WTC11 (cell line): Measurements from ENCODE around the gene TLR5.

Source experiments
- CBFB ChIP-seq: sonication (generic); formaldehyde crosslinking; IDR thresholded peaks from 2 replicates; pipeline ENCODE4 v1.8.1; 2022; ENCODE audit warnings: mild to moderate bottlenecking, low read depth, missing genetic modification reagents
- CREB1 ChIP-seq: sonication (generic); formaldehyde crosslinking; IDR thresholded peaks from 2 replicates; pipeline ENCODE4 v1.8.0; 2023; ENCODE audit warnings: mild to moderate bottlenecking, missing genetic modification reagents
- FOXP1 ChIP-seq: sonication (generic); formaldehyde crosslinking; IDR thresholded peaks from 2 replicates; pipeline ENCODE4 v1.8.0; 2022; ENCODE audit warnings: missing genetic modification reagents, mild to moderate bottlenecking, moderate library complexity, borderline replicate concordance
- KAT7 ChIP-seq: sonication (generic); formaldehyde crosslinking; IDR thresholded peaks from 2 replicates; pipeline ENCODE4 v1.8.1; 2023; ENCODE audit warnings: missing genetic modification reagents, mild to moderate bottlenecking, borderline replicate concordance
- NFYB ChIP-seq: sonication (generic); formaldehyde crosslinking; conservative IDR thresholded peaks from 2 replicates; pipeline ENCODE4 v1.8.0; 2022; ENCODE audit warnings: low read depth, missing genetic modification reagents
- RORB ChIP-seq: fragments of 250-450 bp; sonication (Bioruptor Pico); IDR thresholded peaks from 2 replicates; pipeline ENCODE4 v1.9.0; 2021; ENCODE audit warnings: mild to moderate bottlenecking
- SP1 ChIP-seq: sonication (generic); formaldehyde crosslinking; conservative IDR thresholded peaks from 2 replicates; pipeline ENCODE4 v1.8.1; 2022; ENCODE audit warnings: missing genetic modification reagents
- TF ChIP-seq, protein P1 (sequence below): fragments of 200-600 bp; IDR thresholded peaks from 2 replicates; pipeline ENCODE4 v1.8.0; 2022; ENCODE audit warnings: antibody characterized with exemption
- TF ChIP-seq, protein P2 (sequence below): sonication (generic); formaldehyde crosslinking; IDR thresholded peaks from 2 replicates; pipeline ENCODE4 v1.8.1; 2023; ENCODE audit warnings: mild to moderate bottlenecking, missing genetic modification reagents, moderate library complexity
- TF ChIP-seq, protein P3 (sequence below): sonication (generic); formaldehyde crosslinking; IDR thresholded peaks from 2 replicates; pipeline ENCODE4 v1.8.1; 2022; ENCODE audit warnings: low read depth, missing genetic modification reagents, borderline replicate concordance
- TF ChIP-seq, protein P4 (sequence below): sonication (generic); formaldehyde crosslinking; IDR thresholded peaks from 2 replicates; pipeline ENCODE4 v1.8.0; 2022; ENCODE audit warnings: mild to moderate bottlenecking, missing genetic modification reagents
- TF ChIP-seq, protein P5 (sequence below): sonication (generic); formaldehyde crosslinking; conservative IDR thresholded peaks from 2 replicates; pipeline ENCODE4 v1.8.1; 2022; ENCODE audit warnings: mild to moderate bottlenecking, missing genetic modification reagents
- TF ChIP-seq, protein P6 (sequence below): sonication (generic); formaldehyde crosslinking; IDR thresholded peaks from 2 replicates; pipeline ENCODE4 v1.8.0; 2022; ENCODE audit warnings: mild to moderate bottlenecking, missing genetic modification reagents

DNA sequence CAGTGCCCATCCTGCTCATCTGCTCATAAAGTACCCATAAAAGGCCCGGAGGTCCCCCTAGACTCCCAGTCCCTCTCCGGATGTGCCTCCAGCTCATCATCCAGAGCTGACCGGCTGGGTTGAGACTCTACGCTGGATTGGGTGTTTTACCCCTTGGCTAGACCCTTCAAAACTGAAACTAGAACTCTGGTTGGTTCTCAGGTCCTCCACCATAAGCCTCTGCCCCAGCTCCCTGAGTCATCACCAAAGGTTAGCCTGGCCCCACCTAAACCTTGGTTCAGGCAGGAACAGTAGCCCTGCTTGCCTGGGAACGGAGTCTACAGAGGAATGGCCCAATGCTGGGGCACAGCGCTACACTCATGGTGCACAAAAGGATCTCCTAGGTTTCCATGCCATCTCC lies 75.1 kb downstream of the TLR5 start:
- TF ChIP-seq, protein P1, sequence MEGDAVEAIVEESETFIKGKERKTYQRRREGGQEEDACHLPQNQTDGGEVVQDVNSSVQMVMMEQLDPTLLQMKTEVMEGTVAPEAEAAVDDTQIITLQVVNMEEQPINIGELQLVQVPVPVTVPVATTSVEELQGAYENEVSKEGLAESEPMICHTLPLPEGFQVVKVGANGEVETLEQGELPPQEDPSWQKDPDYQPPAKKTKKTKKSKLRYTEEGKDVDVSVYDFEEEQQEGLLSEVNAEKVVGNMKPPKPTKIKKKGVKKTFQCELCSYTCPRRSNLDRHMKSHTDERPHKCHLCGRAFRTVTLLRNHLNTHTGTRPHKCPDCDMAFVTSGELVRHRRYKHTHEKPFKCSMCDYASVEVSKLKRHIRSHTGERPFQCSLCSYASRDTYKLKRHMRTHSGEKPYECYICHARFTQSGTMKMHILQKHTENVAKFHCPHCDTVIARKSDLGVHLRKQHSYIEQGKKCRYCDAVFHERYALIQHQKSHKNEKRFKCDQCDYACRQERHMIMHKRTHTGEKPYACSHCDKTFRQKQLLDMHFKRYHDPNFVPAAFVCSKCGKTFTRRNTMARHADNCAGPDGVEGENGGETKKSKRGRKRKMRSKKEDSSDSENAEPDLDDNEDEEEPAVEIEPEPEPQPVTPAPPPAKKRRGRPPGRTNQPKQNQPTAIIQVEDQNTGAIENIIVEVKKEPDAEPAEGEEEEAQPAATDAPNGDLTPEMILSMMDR = no peak
- TF ChIP-seq FOXP1 (CRISPR knock-in tag) = no peak
- TF ChIP-seq, protein P2, sequence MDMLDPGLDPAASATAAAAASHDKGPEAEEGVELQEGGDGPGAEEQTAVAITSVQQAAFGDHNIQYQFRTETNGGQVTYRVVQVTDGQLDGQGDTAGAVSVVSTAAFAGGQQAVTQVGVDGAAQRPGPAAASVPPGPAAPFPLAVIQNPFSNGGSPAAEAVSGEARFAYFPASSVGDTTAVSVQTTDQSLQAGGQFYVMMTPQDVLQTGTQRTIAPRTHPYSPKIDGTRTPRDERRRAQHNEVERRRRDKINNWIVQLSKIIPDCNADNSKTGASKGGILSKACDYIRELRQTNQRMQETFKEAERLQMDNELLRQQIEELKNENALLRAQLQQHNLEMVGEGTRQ (CRISPR knock-in tag) = no peak
- TF ChIP-seq, protein P3, sequence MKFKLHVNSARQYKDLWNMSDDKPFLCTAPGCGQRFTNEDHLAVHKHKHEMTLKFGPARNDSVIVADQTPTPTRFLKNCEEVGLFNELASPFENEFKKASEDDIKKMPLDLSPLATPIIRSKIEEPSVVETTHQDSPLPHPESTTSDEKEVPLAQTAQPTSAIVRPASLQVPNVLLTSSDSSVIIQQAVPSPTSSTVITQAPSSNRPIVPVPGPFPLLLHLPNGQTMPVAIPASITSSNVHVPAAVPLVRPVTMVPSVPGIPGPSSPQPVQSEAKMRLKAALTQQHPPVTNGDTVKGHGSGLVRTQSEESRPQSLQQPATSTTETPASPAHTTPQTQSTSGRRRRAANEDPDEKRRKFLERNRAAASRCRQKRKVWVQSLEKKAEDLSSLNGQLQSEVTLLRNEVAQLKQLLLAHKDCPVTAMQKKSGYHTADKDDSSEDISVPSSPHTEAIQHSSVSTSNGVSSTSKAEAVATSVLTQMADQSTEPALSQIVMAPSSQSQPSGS (CRISPR knock-in tag) = no peak
- TF ChIP-seq, protein P4, sequence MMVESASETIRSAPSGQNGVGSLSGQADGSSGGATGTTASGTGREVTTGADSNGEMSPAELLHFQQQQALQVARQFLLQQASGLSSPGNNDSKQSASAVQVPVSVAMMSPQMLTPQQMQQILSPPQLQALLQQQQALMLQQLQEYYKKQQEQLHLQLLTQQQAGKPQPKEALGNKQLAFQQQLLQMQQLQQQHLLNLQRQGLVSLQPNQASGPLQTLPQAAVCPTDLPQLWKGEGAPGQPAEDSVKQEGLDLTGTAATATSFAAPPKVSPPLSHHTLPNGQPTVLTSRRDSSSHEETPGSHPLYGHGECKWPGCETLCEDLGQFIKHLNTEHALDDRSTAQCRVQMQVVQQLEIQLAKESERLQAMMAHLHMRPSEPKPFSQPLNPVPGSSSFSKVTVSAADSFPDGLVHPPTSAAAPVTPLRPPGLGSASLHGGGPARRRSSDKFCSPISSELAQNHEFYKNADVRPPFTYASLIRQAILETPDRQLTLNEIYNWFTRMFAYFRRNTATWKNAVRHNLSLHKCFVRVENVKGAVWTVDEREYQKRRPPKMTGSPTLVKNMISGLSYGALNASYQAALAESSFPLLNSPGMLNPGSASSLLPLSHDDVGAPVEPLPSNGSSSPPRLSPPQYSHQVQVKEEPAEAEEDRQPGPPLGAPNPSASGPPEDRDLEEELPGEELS = no peak
- TF ChIP-seq, protein P5, sequence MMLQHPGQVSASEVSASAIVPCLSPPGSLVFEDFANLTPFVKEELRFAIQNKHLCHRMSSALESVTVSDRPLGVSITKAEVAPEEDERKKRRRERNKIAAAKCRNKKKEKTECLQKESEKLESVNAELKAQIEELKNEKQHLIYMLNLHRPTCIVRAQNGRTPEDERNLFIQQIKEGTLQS = no peak
- TF ChIP-seq, protein P6, sequence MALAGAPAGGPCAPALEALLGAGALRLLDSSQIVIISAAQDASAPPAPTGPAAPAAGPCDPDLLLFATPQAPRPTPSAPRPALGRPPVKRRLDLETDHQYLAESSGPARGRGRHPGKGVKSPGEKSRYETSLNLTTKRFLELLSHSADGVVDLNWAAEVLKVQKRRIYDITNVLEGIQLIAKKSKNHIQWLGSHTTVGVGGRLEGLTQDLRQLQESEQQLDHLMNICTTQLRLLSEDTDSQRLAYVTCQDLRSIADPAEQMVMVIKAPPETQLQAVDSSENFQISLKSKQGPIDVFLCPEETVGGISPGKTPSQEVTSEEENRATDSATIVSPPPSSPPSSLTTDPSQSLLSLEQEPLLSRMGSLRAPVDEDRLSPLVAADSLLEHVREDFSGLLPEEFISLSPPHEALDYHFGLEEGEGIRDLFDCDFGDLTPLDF (CRISPR knock-in tag) = no peak
- TF ChIP-seq SP1 = no peak
- no peak for TF ChIP-seq CBFB
- TF ChIP-seq RORB (CRISPR knock-in tag) = no peak
- TF ChIP-seq CREB1 = no peak
- no peak for TF ChIP-seq NFYB (CRISPR knock-in tag)
- TF ChIP-seq KAT7 = no peak
